BLaER1 treated with 17β-estradiol and CSF1 and Interleukin-3, amounts not matched to agents 10 nM and 100 nM (cell line): ENCODE results near the gene TBL1XR1.
A peak's percentile ranks its signal among the peaks of the same experiment; 100 is the strongest.

Source experiments
- H3K27ac ChIP-seq, 11 experiments: shearing (Covaris generic); formaldehyde crosslinking; 2 replicates each; pipeline ENCODE4 v1.8.1; 2022
- H3K27me3 ChIP-seq, 11 experiments: shearing (Covaris generic); formaldehyde crosslinking; 2 replicates each; pipeline ENCODE4 v1.8.1; 2022
- H3K36me3 ChIP-seq, 11 experiments: shearing (Covaris generic); formaldehyde crosslinking; 2 replicates each; pipeline ENCODE4 v1.8.1; 2022
- H3K4me1 ChIP-seq, 10 experiments: shearing (Covaris generic); formaldehyde crosslinking; 2 replicates each; pipeline ENCODE4 v1.8.1; 2022
- H3K4me2 ChIP-seq, 11 experiments: shearing (Covaris generic); formaldehyde crosslinking; 2 replicates each; pipeline ENCODE4 v1.8.1; 2022
- H3K4me3 ChIP-seq, 10 experiments: shearing (Covaris generic); formaldehyde crosslinking; 2 replicates each; pipeline ENCODE4 v1.8.1; 2022
- H3K9ac ChIP-seq, 11 experiments: shearing (Covaris generic); formaldehyde crosslinking; 2 replicates each; pipeline ENCODE4 v1.8.1; 2022
- H3K9me3 ChIP-seq, 11 experiments: shearing (Covaris generic); formaldehyde crosslinking; replicated peaks in 1 of 11; 2 replicates each; pipeline ENCODE4 v1.8.1; 2022
- H4K20me1 ChIP-seq, 11 experiments: shearing (Covaris generic); formaldehyde crosslinking; 2 replicates each; pipeline ENCODE4 v1.8.1; 2022
- Cebpa-rat ChIP-seq, 11 experiments: shearing (Covaris generic); IDR thresholded peaks; 2 replicates each; pipeline ENCODE4 v1.8.1; 2022

The TBL1XR1 gene

GRCh38 chr3:176994891-176995781 lies 202.1 kb downstream of the TBL1XR1 start:
- 0 out of 20 replicates have a peak, but pooled peaks cover 0 to 5% (median 0%) of the 10 kb centered on the region in 10 experiments for H3K4me1 ChIP-seq
- no peak overlapping the region for H3K4me3 ChIP-seq
- no peak overlapping the region for H3K27ac ChIP-seq
- H3K9ac ChIP-seq, result no peak overlapping the region
- TF ChIP-seq Cebpa-rat (IDR thresholded peaks at IDR 0.05), result no peak
- H4K20me1 ChIP-seq, result no peaks in the 10 kb centered on the region
- H3K36me3 ChIP-seq, result no peaks in the 10 kb centered on the region
- no peaks in the 10 kb centered on the region for H3K27me3 ChIP-seq
- H3K4me2 ChIP-seq, result no peak overlapping the region
- peaks cover 0 to 21% (median 17%) of the 10 kb centered on the region in 11 experiments; a peak in 16 of 22 replicates for H3K9me3 ChIP-seq

GRCh38 chr3:176994393-176994792 lies 202.9 kb downstream of the TBL1XR1 start:
- Histone ChIP-seq H3K36me3 (no peaks in the 10 kb centered on the region), H3K4me1 (0 out of 20 replicates have a peak, but pooled peaks cover 0 to 5% (median 0%) of the 10 kb centered on the region in 10 experiments), H3K27ac (no peak overlapping the region), H3K9me3 (peaks cover 0 to 20% (median 17%) of the 10 kb centered on the region in 11 experiments; a peak in 16 of 22 replicates), H3K9ac (no peak overlapping the region), H3K4me3 (no peak overlapping the region), H3K4me2 (no peak overlapping the region), H4K20me1 (no peaks in the 10 kb centered on the region), H3K27me3 (no peaks in the 10 kb centered on the region)
- TF ChIP-seq Cebpa-rat (IDR thresholded peaks at IDR 0.05), result no peak

GRCh38 chr3:176992978-176993377 lies 204.3 kb downstream of the TBL1XR1 start:
- no peak overlapping the region for H3K4me2 ChIP-seq
- H3K36me3 ChIP-seq, result no peaks in the 10 kb centered on the region
- no peaks in the 10 kb centered on the region for H3K27me3 ChIP-seq
- H3K9ac ChIP-seq, result no peak overlapping the region
- H3K4me1 ChIP-seq, result 0 out of 20 replicates have a peak, but pooled peaks cover 0 to 5% (median 0%) of the 10 kb centered on the region in 10 experiments
- peaks cover 0 to 20% (median 17%) of the 10 kb centered on the region in 11 experiments; a peak in 16 of 22 replicates for H3K9me3 ChIP-seq
- no peak for TF ChIP-seq Cebpa-rat (IDR thresholded peaks at IDR 0.05)
- H4K20me1 ChIP-seq, result no peaks in the 10 kb centered on the region
- no peak overlapping the region for H3K27ac ChIP-seq
- H3K4me3 ChIP-seq, result no peak overlapping the region

GRCh38 chr3:176992565-176992964 lies 204.7 kb downstream of the TBL1XR1 start:
- Histone ChIP-seq H3K9me3 (peaks cover 0 to 20% (median 17%) of the 10 kb centered on the region in 11 experiments; a peak in 16 of 22 replicates), H3K36me3 (no peaks in the 10 kb centered on the region), H4K20me1 (no peaks in the 10 kb centered on the region), H3K4me1 (0 out of 20 replicates have a peak, but pooled peaks cover 0 to 5% (median 0%) of the 10 kb centered on the region in 10 experiments), H3K27me3 (no peaks in the 10 kb centered on the region), H3K4me2 (no peak overlapping the region), H3K9ac (no peak overlapping the region), H3K27ac (no peak overlapping the region), H3K4me3 (no peak overlapping the region)
- TF ChIP-seq Cebpa-rat (IDR thresholded peaks at IDR 0.05), result no peak

GRCh38 chr3:176988795-176989194 lies 208.5 kb downstream of the TBL1XR1 start:
- no peak overlapping the region for H3K4me3 ChIP-seq
- H4K20me1 ChIP-seq, result no peaks in the 10 kb centered on the region
- no peak for TF ChIP-seq Cebpa-rat (IDR thresholded peaks at IDR 0.05)
- no peak overlapping the region for H3K4me2 ChIP-seq
- H3K27me3 ChIP-seq, result no peaks in the 10 kb centered on the region
- H3K4me1 ChIP-seq, result no peaks in the 10 kb centered on the region; a peak in 1 of 20 replicates
- H3K9me3 ChIP-seq, result peaks cover 0 to 20% (median 17%) of the 10 kb centered on the region in 11 experiments; a peak in 16 of 22 replicates
- no peak overlapping the region for H3K9ac ChIP-seq
- H3K36me3 ChIP-seq, result no peaks in the 10 kb centered on the region
- no peak overlapping the region for H3K27ac ChIP-seq

- H4K20me1 ChIP-seq, result no peaks in the 10 kb centered on the region
- TF ChIP-seq Cebpa-rat (IDR thresholded peaks at IDR 0.05), result peak in 6 of 11 experiments; percentile 10 to 75 (median 30); a peak in 5 of 22 replicates
Measured at GRCh38 chr3:176987901-176988650, 209.2 kb downstream of the TBL1XR1 start.

GRCh38 chr3:176978441-176978840 lies 218.8 kb downstream of the TBL1XR1 start:
- peaks cover 0 to 20% (median 0%) of the 10 kb centered on the region in 11 experiments; a peak in 5 of 22 replicates for H3K9me3 ChIP-seq
- no peak overlapping the region for H3K4me3 ChIP-seq
- H3K27ac ChIP-seq, result no peak overlapping the region
- H3K27me3 ChIP-seq, result no peaks in the 10 kb centered on the region
- peaks cover 0 to 7% (median 2%) of the 10 kb centered on the region in 10 experiments; a peak in 7 of 20 replicates for H3K4me1 ChIP-seq
- H3K36me3 ChIP-seq, result no peaks in the 10 kb centered on the region
- peak overlapping the region in 3 of 11 experiments; percentile 6 to 36 (median 14); a peak in 3 of 22 replicates for H3K4me2 ChIP-seq
- TF ChIP-seq Cebpa-rat (IDR thresholded peaks at IDR 0.05), result no peak
- H4K20me1 ChIP-seq, result no peaks in the 10 kb centered on the region
- no peak overlapping the region for H3K9ac ChIP-seq

More at GRCh38 chr3:176987901-176988650, 209.2 kb downstream of the TBL1XR1 start:
- Histone ChIP-seq H3K4me3 (no peak overlapping the region), H3K9ac (no peak overlapping the region), H3K27ac (no peak overlapping the region), H3K9me3 (peaks cover 0 to 20% (median 17%) of the 10 kb centered on the region in 11 experiments; a peak in 16 of 22 replicates), H3K4me1 (no peaks in the 10 kb centered on the region; a peak in 1 of 20 replicates), H3K36me3 (no peaks in the 10 kb centered on the region), H3K4me2 (no peak overlapping the region), H3K27me3 (no peaks in the 10 kb centered on the region)

GRCh38 chr3:176977331-176977730 lies 220.0 kb downstream of the TBL1XR1 start:
- H3K27me3 ChIP-seq, result no peaks in the 10 kb centered on the region
- H4K20me1 ChIP-seq, result no peaks in the 10 kb centered on the region
- peaks cover 0 to 7% (median 2%) of the 10 kb centered on the region in 10 experiments; a peak in 7 of 20 replicates for H3K4me1 ChIP-seq
- no peak overlapping the region for H3K4me3 ChIP-seq
- peaks cover 0 to 13% (median 0%) of the 10 kb centered on the region in 11 experiments; a peak in 5 of 22 replicates for H3K9me3 ChIP-seq
- H3K27ac ChIP-seq, result no peak overlapping the region
- no peak overlapping the region for H3K9ac ChIP-seq
- no peaks in the 10 kb centered on the region for H3K36me3 ChIP-seq
- H3K4me2 ChIP-seq, result no peak overlapping the region
- no peak for TF ChIP-seq Cebpa-rat (IDR thresholded peaks at IDR 0.05)

- no peaks in the 10 kb centered on the region for H3K27me3 ChIP-seq
- no peak for TF ChIP-seq Cebpa-rat (IDR thresholded peaks at IDR 0.05)
Measured at GRCh38 chr3:176976586-176976985, 220.7 kb downstream of the TBL1XR1 start.

More at GRCh38 chr3:176976586-176976985, 220.7 kb downstream of the TBL1XR1 start:
- Histone ChIP-seq H3K4me3 (no peak overlapping the region), H3K9me3 (peaks cover 0 to 8% (median 0%) of the 10 kb centered on the region in 11 experiments; a peak in 2 of 22 replicates), H3K36me3 (no peaks in the 10 kb centered on the region), H3K4me2 (no peak overlapping the region), H3K4me1 (peaks cover 0 to 7% (median 2%) of the 10 kb centered on the region in 10 experiments; a peak in 7 of 20 replicates), H3K9ac (no peak overlapping the region), H4K20me1 (no peaks in the 10 kb centered on the region), H3K27ac (no peak overlapping the region)
